Measurements from ENCODE around the gene EIF3B.
"Not testable (repeated sequence)": the region's sequence is repeated elsewhere in the genome, so short reads cannot be mapped to it uniquely, and the experiment has no call there.

Gene EIF3B

GRCh38 chr7:2354186-2354938 is at the start of gene EIF3B:
Gene EIF3B (plus strand): TSS chr7:2354827. CDS start chr7:2354922, 95 bp downstream.
- DNase-seq = peak; percentile 88 to 94

GRCh38 chr7:2305258-2305657 is 49.4 kb upstream of the EIF3B start:
- not testable (repeated sequence) for DNase-seq

- DNase-seq = no peak
Measured at GRCh38 chr7:2306688-2307087, 47.9 kb upstream of the EIF3B start.

GRCh38 chr7:2307690-2308107 is 46.9 kb upstream of the EIF3B start:
- peak; percentile 10 to 51 for DNase-seq

- no peak for DNase-seq
Measured at GRCh38 chr7:2309889-2310331, 44.7 kb upstream of the EIF3B start.

GRCh38 chr7:2312267-2312929 is 42.2 kb upstream of the EIF3B start:
- DNase-seq = peak; percentile 6 to 21

- DNase-seq = no peak
Measured at GRCh38 chr7:2313450-2314208, 41.0 kb upstream of the EIF3B start.

GRCh38 chr7:2314209-2314955 is 40.2 kb upstream of the EIF3B start, which contains the start of gene SNX8:
Gene SNX8 (minus strand): TSS chr7:2314441. CDS start chr7:2314421, 20 bp downstream.
- DNase-seq = peak; percentile 93 to 96

GRCh38 chr7:2314956-2315530 is 39.6 kb upstream of the EIF3B start:
- DNase-seq = not testable (repeated sequence)

GRCh38 chr7:2315787-2316186 is 38.8 kb upstream of the EIF3B start:
- DNase-seq = no peak

GRCh38 chr7:2316578-2316977 is 38.0 kb upstream of the EIF3B start:
- no peak for DNase-seq

GRCh38 chr7:2317556-2318293 is 36.9 kb upstream of the EIF3B start:
- no peak for DNase-seq

GRCh38 chr7:2321020-2321419 is 33.6 kb upstream of the EIF3B start:
- DNase-seq = no peak

- no peak for DNase-seq
Measured at GRCh38 chr7:2325162-2325561, 29.5 kb upstream of the EIF3B start.

GRCh38 chr7:2326951-2327350 is 27.7 kb upstream of the EIF3B start:
- no peak for DNase-seq

GRCh38 chr7:2330493-2330892 is 24.1 kb upstream of the EIF3B start:
- no peak for DNase-seq

- DNase-seq = no peak
Measured at GRCh38 chr7:2331707-2332106, 22.9 kb upstream of the EIF3B start.

GRCh38 chr7:2332606-2333231 is 21.9 kb upstream of the EIF3B start:
- not testable (repeated sequence) for DNase-seq

- no peak for DNase-seq
Measured at GRCh38 chr7:2336626-2337299, 17.9 kb upstream of the EIF3B start.

- DNase-seq = not testable (repeated sequence)
Measured at GRCh38 chr7:2347351-2348063, 7.1 kb upstream of the EIF3B start.

Measured in CD4-positive, alpha-beta T cell treated with Interferon alpha-2 for 1 hour (primary cell).